ENCODE measurements around the gene TMC2. TPM values are rescaled to one million over a fixed set of nuclear protein-coding genes. Genes with fewer than 3 reads are reported as not detected.

The TMC2 gene
- total RNA-seq, 1 experiment from 2014 or later: not detected

DNA sequence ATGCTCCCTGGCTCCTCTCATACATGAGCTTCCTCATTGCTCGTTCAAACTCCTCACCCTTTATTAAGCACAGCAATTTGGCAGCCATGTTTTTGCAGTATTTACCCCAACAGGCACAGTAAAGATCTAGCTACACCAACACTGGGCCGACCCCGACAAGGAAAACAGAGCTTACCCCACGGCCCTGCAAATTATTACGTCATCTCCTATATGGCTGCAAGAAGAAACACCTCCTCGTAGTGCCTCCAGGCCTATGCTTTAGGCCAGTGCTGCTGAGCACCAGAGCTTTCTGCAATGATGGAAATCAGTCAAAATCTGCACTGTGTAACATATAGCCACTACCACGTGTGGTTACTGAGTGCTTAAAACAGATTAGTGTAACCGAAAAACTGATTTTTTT lies 26.7 kb downstream of the TMC2 start:
- Mint-ChIP-seq H3K4me3 (no peak overlapping the region), H3K4me1 (peaks cover 2% of the 10 kb centered on the region; the same call in 1 of the 2 replicates), H3K27me3 (ENCODE audit: low read depth) (peaks cover 41% of the 10 kb centered on the region), H3K9me3 (no peaks in the 10 kb centered on the region), H3K27ac (no peak overlapping the region), H3K36me3 (no peaks in the 10 kb centered on the region)
- CTCF ChIA-PET: no interaction called here
- ATAC-seq: no peak
- no peak for DNase-seq (ENCODE audit: low spot score)
- no peak for TF ChIP-seq ZNF121 (CRISPR knock-in tag; IDR thresholded peaks at IDR 0.05)
- no peak for TF ChIP-seq RELA (CRISPR knock-in tag; IDR thresholded peaks at IDR 0.05; ENCODE audit: borderline replicate concordance)
- no peak for TF ChIP-seq GTF2I (CRISPR knock-in tag; conservative IDR thresholded peaks at IDR 0.05)
- TF ChIP-seq, protein P1, sequence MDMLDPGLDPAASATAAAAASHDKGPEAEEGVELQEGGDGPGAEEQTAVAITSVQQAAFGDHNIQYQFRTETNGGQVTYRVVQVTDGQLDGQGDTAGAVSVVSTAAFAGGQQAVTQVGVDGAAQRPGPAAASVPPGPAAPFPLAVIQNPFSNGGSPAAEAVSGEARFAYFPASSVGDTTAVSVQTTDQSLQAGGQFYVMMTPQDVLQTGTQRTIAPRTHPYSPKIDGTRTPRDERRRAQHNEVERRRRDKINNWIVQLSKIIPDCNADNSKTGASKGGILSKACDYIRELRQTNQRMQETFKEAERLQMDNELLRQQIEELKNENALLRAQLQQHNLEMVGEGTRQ (CRISPR knock-in tag; IDR thresholded peaks at IDR 0.05): no peak
- no peak for TF ChIP-seq MYBL2 (CRISPR knock-in tag; IDR thresholded peaks at IDR 0.05)
- TF ChIP-seq, protein P2, sequence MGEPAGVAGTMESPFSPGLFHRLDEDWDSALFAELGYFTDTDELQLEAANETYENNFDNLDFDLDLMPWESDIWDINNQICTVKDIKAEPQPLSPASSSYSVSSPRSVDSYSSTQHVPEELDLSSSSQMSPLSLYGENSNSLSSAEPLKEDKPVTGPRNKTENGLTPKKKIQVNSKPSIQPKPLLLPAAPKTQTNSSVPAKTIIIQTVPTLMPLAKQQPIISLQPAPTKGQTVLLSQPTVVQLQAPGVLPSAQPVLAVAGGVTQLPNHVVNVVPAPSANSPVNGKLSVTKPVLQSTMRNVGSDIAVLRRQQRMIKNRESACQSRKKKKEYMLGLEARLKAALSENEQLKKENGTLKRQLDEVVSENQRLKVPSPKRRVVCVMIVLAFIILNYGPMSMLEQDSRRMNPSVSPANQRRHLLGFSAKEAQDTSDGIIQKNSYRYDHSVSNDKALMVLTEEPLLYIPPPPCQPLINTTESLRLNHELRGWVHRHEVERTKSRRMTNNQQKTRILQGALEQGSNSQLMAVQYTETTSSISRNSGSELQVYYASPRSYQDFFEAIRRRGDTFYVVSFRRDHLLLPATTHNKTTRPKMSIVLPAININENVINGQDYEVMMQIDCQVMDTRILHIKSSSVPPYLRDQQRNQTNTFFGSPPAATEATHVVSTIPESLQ (CRISPR knock-in tag; IDR thresholded peaks at IDR 0.05): no peak
- TF ChIP-seq, protein P3, sequence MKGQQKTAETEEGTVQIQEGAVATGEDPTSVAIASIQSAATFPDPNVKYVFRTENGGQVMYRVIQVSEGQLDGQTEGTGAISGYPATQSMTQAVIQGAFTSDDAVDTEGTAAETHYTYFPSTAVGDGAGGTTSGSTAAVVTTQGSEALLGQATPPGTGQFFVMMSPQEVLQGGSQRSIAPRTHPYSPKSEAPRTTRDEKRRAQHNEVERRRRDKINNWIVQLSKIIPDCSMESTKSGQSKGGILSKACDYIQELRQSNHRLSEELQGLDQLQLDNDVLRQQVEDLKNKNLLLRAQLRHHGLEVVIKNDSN (CRISPR knock-in tag; IDR thresholded peaks at IDR 0.05): no peak
- TF ChIP-seq, protein P4, sequence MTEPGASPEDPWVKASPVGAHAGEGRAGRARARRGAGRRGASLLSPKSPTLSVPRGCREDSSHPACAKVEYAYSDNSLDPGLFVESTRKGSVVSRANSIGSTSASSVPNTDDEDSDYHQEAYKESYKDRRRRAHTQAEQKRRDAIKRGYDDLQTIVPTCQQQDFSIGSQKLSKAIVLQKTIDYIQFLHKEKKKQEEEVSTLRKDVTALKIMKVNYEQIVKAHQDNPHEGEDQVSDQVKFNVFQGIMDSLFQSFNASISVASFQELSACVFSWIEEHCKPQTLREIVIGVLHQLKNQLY (CRISPR knock-in tag; IDR thresholded peaks at IDR 0.05): no peak
- no peak for TF ChIP-seq ATF1 (CRISPR knock-in tag; IDR thresholded peaks at IDR 0.05)
- no peak for TF ChIP-seq ZNF232 (CRISPR knock-in tag; IDR thresholded peaks at IDR 0.05)
- TF ChIP-seq, protein P5, sequence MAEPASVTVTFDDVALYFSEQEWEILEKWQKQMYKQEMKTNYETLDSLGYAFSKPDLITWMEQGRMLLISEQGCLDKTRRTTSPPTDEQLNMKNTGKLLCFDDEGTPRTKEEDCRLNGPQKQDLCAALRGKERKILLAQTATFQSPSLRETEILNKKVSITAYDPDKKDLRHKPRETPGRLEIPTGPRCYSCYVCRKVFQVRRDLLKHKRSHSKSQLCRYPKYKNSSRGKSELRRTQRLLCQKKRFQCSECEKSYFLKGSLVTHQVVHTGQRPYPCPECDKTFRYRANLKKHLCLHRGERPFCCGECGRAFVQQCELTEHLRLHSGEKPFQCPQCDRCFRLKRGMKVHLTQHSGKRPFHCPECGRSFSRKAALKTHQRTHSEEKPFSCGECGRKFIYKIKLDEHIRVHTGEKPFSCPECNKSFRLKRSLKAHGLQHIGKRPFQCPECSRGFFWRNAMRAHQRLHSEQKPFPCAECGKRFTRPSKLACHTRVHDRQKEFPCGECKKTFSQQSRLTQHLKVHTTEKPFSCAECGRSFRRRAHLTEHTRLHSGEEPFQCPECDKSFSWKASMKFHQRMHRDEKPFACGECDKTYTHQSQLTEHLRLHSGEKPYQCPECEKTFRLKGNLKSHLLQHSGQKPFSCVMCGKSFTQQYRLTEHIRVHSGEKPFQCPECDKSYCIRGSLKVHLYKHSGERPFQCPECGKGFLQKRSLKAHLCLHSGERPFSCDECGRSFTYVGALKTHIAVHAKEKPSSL (CRISPR knock-in tag; conservative IDR thresholded peaks at IDR 0.05): no peak
- TF ChIP-seq, protein P6, sequence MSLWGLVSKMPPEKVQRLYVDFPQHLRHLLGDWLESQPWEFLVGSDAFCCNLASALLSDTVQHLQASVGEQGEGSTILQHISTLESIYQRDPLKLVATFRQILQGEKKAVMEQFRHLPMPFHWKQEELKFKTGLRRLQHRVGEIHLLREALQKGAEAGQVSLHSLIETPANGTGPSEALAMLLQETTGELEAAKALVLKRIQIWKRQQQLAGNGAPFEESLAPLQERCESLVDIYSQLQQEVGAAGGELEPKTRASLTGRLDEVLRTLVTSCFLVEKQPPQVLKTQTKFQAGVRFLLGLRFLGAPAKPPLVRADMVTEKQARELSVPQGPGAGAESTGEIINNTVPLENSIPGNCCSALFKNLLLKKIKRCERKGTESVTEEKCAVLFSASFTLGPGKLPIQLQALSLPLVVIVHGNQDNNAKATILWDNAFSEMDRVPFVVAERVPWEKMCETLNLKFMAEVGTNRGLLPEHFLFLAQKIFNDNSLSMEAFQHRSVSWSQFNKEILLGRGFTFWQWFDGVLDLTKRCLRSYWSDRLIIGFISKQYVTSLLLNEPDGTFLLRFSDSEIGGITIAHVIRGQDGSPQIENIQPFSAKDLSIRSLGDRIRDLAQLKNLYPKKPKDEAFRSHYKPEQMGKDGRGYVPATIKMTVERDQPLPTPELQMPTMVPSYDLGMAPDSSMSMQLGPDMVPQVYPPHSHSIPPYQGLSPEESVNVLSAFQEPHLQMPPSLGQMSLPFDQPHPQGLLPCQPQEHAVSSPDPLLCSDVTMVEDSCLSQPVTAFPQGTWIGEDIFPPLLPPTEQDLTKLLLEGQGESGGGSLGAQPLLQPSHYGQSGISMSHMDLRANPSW (CRISPR knock-in tag; conservative IDR thresholded peaks at IDR 0.05; ENCODE audit: low read depth): no peak
- no peak for TF ChIP-seq FOXJ3 (CRISPR knock-in tag; IDR thresholded peaks at IDR 0.05; ENCODE audit: borderline replicate concordance)
- no peak for TF ChIP-seq NR2C2 (CRISPR knock-in tag; IDR thresholded peaks at IDR 0.05)
- no peak for TF ChIP-seq ESRRA (CRISPR knock-in tag; IDR thresholded peaks at IDR 0.05; ENCODE audit: borderline replicate concordance)
- TF ChIP-seq SMAD4 (CRISPR knock-in tag; IDR thresholded peaks at IDR 0.05): no peak
- no peak for TF ChIP-seq TP53 (CRISPR knock-in tag; IDR thresholded peaks at IDR 0.05)
- POLR2A ChIA-PET: interaction anchor here (0.7 kb wide), 1 partner anchor 37 kb away, joined by 3 read pairs; no protein-coding TSS in a partner anchor

All from WTC11 (cell line).